Cardiac fibroblast (primary cell): ENCODE results near the gene CSNK1E.

Source experiments
- DNase-seq, 2 donors: peaks; one replicate each; pipeline versions ENCODE4 v3.0.0 to v3.0.0-alpha.2; 2010; ENCODE audit warnings: low read depth in 2 of 2
- H3K4me3 ChIP-seq, 2 donors: replicated peaks in 1 of 2; 1 replicate in 1 of 2; 2 replicates in 1 of 2; pipeline ENCODE4 v1.5.1; 2011; ENCODE audit warnings: low read depth in 2 of 2, low read length in 2 of 2, mild to moderate bottlenecking in 2 of 2, moderate library complexity in 1 of 2
- TF ChIP-seq, protein P1 (sequence below): IDR thresholded peaks from one replicate; pipeline ENCODE4 v1.5.1; 2011; ENCODE audit warnings: low read depth, mild to moderate bottlenecking, low read length, inconsistent platforms

Gene CSNK1E

DNA sequence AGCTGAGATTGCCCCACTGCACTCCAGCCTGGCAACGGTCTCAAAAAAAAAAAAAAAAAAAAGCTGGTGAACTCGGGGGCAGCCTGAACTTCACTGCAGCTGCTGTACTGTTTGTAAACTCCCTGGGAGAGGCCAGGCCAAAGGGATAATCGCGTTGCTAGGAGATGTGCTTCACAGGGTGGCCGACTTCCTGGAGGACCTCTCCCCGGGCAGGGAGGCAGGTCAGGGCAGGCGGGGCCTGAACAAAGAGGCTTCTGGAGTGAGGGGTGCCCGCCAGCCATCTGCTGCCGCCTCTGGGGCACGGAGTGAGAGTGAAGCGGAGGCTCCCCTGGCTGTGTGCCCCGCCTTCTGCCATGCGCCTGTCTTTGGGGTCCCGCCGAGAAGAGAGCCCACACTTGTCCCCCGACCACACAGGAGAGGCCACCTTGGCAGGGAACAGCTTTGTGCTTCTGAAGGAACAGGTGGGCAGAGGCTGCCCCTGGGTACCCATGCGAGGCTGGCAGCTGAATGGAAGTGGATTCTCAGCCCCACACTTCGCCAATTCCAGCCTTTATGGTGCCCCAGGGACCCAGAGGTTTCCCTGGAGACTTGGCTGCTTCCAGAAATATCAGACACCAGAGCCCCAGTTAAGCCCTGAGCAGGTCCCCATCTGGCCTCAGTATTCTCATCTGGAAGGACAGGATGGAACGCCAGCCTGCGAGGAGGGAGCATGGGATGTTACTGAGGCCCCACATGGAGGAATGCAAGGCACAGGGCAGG is 74.0 kb downstream of the CSNK1E start:
- TF ChIP-seq, protein P1, sequence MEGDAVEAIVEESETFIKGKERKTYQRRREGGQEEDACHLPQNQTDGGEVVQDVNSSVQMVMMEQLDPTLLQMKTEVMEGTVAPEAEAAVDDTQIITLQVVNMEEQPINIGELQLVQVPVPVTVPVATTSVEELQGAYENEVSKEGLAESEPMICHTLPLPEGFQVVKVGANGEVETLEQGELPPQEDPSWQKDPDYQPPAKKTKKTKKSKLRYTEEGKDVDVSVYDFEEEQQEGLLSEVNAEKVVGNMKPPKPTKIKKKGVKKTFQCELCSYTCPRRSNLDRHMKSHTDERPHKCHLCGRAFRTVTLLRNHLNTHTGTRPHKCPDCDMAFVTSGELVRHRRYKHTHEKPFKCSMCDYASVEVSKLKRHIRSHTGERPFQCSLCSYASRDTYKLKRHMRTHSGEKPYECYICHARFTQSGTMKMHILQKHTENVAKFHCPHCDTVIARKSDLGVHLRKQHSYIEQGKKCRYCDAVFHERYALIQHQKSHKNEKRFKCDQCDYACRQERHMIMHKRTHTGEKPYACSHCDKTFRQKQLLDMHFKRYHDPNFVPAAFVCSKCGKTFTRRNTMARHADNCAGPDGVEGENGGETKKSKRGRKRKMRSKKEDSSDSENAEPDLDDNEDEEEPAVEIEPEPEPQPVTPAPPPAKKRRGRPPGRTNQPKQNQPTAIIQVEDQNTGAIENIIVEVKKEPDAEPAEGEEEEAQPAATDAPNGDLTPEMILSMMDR, result no peak
- DNase-seq, result peak; percentile 55 to 83
- no peak overlapping the region for H3K4me3 ChIP-seq

DNA sequence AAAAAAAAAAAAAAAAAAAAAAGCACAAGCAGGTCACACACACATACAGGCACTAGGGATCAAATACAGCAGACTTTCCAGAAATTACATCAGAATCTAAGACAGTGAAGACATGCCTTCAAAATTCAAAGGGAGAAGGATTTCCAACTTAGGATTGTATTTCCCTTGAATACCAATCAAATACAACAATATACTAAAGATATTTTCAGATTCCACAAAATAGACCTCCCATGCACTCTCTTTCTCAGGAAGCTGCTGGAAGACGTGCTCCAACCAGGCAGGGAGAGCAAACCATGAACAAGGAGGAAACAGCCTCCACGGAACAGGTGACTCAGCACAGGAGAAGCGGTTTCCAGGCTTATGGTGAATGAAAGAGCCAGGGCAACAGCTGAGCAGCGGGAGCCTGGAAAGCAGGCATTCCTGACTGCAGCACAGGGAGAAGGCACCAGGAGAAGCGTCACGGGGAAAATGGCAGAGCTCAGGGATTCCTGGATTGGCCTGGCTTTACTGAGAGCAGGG is 76.4 kb downstream of the CSNK1E start:
- peak; percentile 78 to 89 for DNase-seq
- H3K4me3 ChIP-seq, result no peak overlapping the region
- TF ChIP-seq, protein P1, result no peak
